ENCODE results near the gene HPSE. TPM values are rescaled to one million over a fixed set of nuclear protein-coding genes. Genes with fewer than 3 reads are reported as not detected.

Gene HPSE
- total RNA-seq, 1 donor from 2014 or later: 41.0 TPM

DNA sequence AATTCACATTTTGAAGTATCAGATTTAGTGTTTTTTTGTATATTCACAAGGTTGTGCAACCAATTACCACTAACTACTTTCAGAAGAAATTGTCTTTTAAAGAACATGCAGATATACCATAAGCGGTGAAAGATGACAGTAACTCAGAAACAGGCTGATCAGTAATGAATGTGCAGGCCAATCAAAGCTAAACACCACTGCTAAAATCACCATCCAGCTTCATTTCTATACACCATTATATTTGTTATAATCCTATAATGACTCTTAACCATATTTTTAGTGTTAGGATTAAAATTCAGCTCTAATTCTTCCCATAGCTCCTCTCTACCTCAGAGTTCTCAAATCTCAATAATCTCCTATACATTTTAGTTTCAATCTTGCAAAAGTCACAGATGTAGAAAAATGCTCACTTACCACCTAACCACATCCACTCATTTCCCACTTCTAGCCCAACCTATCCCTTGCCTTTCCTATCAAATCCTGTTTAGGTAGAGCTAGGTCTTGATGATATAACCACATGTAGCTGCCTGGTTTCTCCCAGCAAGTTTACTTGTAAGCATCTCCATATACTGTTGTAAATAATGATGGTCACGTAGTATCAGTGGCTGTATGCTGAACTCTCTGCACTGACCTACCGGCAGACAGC lies 66.7 kb downstream of the HPSE start:
- H3K9me3 Mint-ChIP-seq (ENCODE audit: unreplicated experiment): no peaks in the 10 kb centered on the region
- no peaks in the 10 kb centered on the region for H3K4me1 Mint-ChIP-seq (ENCODE audit: unreplicated experiment)
- H3K36me3 Mint-ChIP-seq (ENCODE audit: low read depth, unreplicated experiment): peaks cover 5% of the 10 kb centered on the region
- no peak overlapping the region for H3K4me3 Mint-ChIP-seq (ENCODE audit: unreplicated experiment)
- no peak for DNase-seq (ENCODE audit: low spot score)
- no peak overlapping the region for H3K27ac Mint-ChIP-seq (ENCODE audit: unreplicated experiment)
- H3K27me3 Mint-ChIP-seq (ENCODE audit: unreplicated experiment): no peaks in the 10 kb centered on the region
- TF ChIP-seq, protein P1, sequence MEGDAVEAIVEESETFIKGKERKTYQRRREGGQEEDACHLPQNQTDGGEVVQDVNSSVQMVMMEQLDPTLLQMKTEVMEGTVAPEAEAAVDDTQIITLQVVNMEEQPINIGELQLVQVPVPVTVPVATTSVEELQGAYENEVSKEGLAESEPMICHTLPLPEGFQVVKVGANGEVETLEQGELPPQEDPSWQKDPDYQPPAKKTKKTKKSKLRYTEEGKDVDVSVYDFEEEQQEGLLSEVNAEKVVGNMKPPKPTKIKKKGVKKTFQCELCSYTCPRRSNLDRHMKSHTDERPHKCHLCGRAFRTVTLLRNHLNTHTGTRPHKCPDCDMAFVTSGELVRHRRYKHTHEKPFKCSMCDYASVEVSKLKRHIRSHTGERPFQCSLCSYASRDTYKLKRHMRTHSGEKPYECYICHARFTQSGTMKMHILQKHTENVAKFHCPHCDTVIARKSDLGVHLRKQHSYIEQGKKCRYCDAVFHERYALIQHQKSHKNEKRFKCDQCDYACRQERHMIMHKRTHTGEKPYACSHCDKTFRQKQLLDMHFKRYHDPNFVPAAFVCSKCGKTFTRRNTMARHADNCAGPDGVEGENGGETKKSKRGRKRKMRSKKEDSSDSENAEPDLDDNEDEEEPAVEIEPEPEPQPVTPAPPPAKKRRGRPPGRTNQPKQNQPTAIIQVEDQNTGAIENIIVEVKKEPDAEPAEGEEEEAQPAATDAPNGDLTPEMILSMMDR (IDR thresholded peaks at IDR 0.05; ENCODE audit: unreplicated experiment): no peak

DNA sequence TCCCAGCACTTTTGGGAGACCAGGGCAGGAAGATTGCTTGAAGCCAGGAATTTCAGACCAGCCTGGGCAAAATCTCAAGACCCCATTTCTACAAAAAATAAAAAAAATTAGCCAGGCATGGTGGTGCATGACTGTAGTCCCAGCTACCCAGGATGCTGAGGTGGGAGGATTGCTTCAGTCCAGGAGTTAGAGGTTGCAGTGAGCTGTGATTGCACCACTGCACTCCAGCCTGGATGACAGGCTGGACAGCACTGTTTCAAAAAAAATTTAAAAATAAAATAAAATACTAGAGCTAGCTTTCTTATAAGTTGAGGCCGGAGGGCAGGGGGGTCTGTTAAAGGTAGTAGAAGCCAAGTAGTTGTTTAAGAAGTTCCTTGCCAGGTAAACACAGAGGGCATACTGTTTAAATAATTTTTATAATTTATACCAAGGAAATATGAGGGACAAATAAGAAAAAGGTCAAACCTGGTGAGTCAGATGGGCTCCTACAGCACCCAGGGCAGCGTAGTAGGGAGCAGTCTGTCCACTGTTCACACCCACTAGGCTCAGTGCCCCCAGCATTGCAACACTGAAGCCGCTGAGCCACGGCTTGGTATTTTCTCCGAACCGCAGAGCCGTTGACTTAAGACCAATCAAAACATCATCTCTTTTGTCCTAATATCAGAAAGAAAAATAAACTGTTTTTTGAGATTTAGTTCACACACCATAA lies 67.4 kb downstream of the HPSE start:
- TF ChIP-seq, protein P1 (IDR thresholded peaks at IDR 0.05; ENCODE audit: unreplicated experiment): no peak
- H3K4me3 Mint-ChIP-seq (ENCODE audit: unreplicated experiment): no peak overlapping the region
- DNase-seq (ENCODE audit: low spot score): no peak
- no peak overlapping the region for H3K27ac Mint-ChIP-seq (ENCODE audit: unreplicated experiment)
- peaks cover 7% of the 10 kb centered on the region for H3K36me3 Mint-ChIP-seq (ENCODE audit: low read depth, unreplicated experiment)
- no peaks in the 10 kb centered on the region for H3K9me3 Mint-ChIP-seq (ENCODE audit: unreplicated experiment)
- no peaks in the 10 kb centered on the region for H3K4me1 Mint-ChIP-seq (ENCODE audit: unreplicated experiment)
- no peaks in the 10 kb centered on the region for H3K27me3 Mint-ChIP-seq (ENCODE audit: unreplicated experiment)

DNA sequence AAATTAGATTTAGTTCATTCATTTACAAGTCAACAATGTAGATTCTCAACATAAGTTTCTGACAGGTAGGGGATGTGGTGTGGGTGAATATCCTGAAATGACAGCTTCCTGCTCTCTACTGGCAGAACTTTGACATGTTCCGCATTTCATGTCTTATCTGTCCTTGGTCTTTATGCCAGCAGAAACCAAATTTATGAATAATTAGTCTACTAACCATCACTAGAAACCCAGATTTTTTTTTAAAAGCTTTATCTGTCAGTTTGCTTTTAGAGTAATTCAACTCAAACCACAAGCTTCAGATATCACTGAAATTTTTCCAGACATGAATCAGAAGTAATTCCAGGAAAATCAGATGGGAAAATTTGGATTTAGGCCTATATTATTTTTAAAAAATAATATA lies 68.0 kb downstream of the HPSE start:
- no peaks in the 10 kb centered on the region for H3K27me3 Mint-ChIP-seq (ENCODE audit: unreplicated experiment)
- no peak overlapping the region for H3K27ac Mint-ChIP-seq (ENCODE audit: unreplicated experiment)
- no peak overlapping the region for H3K4me3 Mint-ChIP-seq (ENCODE audit: unreplicated experiment)
- no peaks in the 10 kb centered on the region for H3K9me3 Mint-ChIP-seq (ENCODE audit: unreplicated experiment)
- H3K4me1 Mint-ChIP-seq (ENCODE audit: unreplicated experiment): no peaks in the 10 kb centered on the region
- H3K36me3 Mint-ChIP-seq (ENCODE audit: low read depth, unreplicated experiment): peaks cover 7% of the 10 kb centered on the region
- TF ChIP-seq, protein P1 (IDR thresholded peaks at IDR 0.05; ENCODE audit: unreplicated experiment): no peak
- no peak for DNase-seq (ENCODE audit: low spot score)

DNA sequence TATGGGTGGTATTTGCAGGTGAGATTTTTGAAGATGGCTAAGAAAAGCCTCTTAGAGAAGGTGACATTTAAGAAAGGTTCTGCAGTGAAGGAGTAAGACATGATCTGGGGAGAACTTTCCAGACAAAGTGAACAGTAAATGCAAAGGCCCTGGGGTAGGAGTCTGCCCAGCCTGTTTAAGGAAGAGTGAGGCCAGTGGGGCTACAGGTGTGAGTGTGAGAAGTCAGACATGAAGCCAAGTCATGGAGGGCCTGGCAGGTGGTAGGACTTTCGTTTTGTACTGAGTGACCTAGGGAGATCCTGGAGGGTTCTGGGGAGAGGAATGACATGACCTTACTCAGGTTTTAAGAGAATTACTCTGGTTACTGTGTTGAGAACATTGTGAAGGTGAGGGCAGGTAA lies 71.5 kb downstream of the HPSE start:
- H3K4me1 Mint-ChIP-seq (ENCODE audit: unreplicated experiment): no peaks in the 10 kb centered on the region
- peaks cover 2% of the 10 kb centered on the region for H3K27me3 Mint-ChIP-seq (ENCODE audit: unreplicated experiment)
- H3K36me3 Mint-ChIP-seq (ENCODE audit: low read depth, unreplicated experiment): peaks cover 7% of the 10 kb centered on the region
- no peaks in the 10 kb centered on the region for H3K9me3 Mint-ChIP-seq (ENCODE audit: unreplicated experiment)
- DNase-seq (ENCODE audit: low spot score): no peak
- no peak overlapping the region for H3K4me3 Mint-ChIP-seq (ENCODE audit: unreplicated experiment)
- TF ChIP-seq, protein P1 (IDR thresholded peaks at IDR 0.05; ENCODE audit: unreplicated experiment): no peak
- H3K27ac Mint-ChIP-seq (ENCODE audit: unreplicated experiment): no peak overlapping the region

DNA sequence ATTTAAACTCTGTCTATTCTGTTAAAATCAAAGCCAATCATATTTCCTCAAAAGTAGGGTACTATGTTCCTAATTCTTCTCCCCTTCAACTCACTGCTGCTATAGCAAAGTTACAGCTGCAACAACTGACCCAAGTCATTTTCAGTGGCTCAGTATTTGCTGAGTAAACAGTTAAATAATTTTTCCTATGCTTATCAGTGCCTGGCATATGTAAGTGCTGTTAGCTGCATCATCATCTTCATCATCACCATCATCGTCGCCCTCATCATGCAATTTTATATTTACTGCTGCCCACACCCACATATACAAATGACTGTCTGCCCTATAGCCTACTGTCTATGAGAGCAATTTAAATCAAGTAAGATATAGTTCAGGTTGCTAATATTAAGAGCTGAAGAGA lies 72.0 kb downstream of the HPSE start:
- Mint-ChIP-seq H3K36me3 (ENCODE audit: low read depth, unreplicated experiment) (peaks cover 7% of the 10 kb centered on the region), H3K27ac (ENCODE audit: unreplicated experiment) (no peak overlapping the region), H3K4me1 (ENCODE audit: unreplicated experiment) (no peaks in the 10 kb centered on the region), H3K9me3 (ENCODE audit: unreplicated experiment) (no peaks in the 10 kb centered on the region), H3K27me3 (ENCODE audit: unreplicated experiment) (peaks cover 2% of the 10 kb centered on the region), H3K4me3 (ENCODE audit: unreplicated experiment) (no peak overlapping the region)
- DNase-seq (ENCODE audit: low spot score): no peak
- TF ChIP-seq, protein P1 (IDR thresholded peaks at IDR 0.05; ENCODE audit: unreplicated experiment): no peak
